ENCODE data around the gene SPDEF.

DNA sequence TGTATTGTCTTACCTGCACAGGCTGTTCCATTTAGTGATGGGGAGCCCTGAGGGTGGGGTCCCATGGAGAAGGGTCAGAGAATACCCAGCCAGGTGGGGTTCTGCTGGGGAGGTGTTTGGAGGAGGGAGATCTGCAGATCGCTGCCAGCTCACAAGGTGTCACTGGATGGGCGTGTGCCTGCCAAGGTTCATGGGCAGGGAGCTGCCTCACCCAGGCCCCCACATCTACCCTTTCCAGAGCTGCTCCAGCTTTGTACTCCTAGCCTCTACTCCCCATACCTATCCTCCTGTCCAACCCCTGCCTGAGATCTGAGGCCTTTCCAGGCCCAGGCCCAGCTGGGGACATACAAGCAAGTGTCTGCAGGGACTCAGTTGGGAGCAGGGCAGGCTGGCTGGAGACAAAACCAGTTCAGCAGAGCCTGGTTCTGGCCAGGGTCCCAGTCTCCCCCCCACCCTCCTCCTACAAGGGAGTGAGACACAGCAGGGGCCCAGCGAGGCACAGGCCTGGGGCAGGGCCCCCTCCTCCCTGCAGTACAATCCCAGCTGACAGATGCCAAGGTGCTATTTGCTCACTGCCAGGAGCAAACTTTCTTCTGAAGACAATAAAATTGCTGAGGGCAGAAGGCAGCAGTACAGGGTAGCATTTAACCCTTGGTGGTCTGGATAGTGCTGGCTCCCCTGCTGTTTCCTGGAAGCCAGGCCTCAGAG is 19.7 kb downstream of the SPDEF start:
- TF ChIP-seq, protein P1, sequence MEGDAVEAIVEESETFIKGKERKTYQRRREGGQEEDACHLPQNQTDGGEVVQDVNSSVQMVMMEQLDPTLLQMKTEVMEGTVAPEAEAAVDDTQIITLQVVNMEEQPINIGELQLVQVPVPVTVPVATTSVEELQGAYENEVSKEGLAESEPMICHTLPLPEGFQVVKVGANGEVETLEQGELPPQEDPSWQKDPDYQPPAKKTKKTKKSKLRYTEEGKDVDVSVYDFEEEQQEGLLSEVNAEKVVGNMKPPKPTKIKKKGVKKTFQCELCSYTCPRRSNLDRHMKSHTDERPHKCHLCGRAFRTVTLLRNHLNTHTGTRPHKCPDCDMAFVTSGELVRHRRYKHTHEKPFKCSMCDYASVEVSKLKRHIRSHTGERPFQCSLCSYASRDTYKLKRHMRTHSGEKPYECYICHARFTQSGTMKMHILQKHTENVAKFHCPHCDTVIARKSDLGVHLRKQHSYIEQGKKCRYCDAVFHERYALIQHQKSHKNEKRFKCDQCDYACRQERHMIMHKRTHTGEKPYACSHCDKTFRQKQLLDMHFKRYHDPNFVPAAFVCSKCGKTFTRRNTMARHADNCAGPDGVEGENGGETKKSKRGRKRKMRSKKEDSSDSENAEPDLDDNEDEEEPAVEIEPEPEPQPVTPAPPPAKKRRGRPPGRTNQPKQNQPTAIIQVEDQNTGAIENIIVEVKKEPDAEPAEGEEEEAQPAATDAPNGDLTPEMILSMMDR (conservative IDR thresholded peaks at IDR 0.05 in 1 of 2, IDR thresholded peaks at IDR 0.05 in 1 of 2; ENCODE audit: low read depth in 1 of 2, low read length in 2 of 2) = no peak
- no peak for TF ChIP-seq EZH2 (IDR thresholded peaks at IDR 0.05; ENCODE audit: low read length, missing control alignments)

Data from fibroblast of lung (primary cell).